Stimulated activated CD8-positive, alpha-beta memory T cell treated with anti-CD3 and anti-CD28 coated beads, Interleukin-2, amount 100 ng/mL, for 1 hour (primary cell): ENCODE data around the gene CTNND2.
"Not testable (repeated sequence)": the region's sequence is repeated elsewhere in the genome, so short reads cannot be mapped to it uniquely, and the experiment has no call there.

ENCODE experiments used
- DNase-seq, 2 donors: peaks; one replicate each; pipeline ENCODE4 v3.0.0-alpha.2; 2020; ENCODE audit warnings: low read depth in 2 of 2

The CTNND2 gene

GRCh38 chr5:11040345-11040744 is 863.9 kb downstream of the CTNND2 start:
- DNase-seq = no peak

GRCh38 chr5:11038772-11039171 is 865.5 kb downstream of the CTNND2 start:
- DNase-seq = no peak

DNA sequence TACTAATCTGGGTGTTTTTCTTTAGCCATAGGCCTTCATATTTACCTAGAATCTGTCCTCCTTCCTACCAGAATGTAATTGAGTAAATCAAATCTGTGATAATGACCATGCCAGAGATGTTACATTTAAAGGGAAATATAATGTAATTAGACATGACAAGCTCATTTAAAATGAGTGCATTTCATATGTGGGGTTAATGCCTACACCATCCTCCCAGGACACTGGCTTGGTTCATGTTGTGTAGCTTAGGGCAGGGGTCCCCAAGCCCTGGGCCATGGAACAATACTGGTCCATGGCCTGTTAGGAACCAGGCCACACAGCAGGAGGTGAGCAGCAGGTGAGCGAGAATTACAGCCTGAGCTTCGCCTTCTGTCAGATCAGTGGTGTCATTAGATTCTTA is 866.3 kb downstream of the CTNND2 start:
- DNase-seq = no peak

- no peak for DNase-seq
Measured at GRCh38 chr5:11037080-11037479, 867.2 kb downstream of the CTNND2 start.

- no peak for DNase-seq
Measured at GRCh38 chr5:11030671-11031070, 873.6 kb downstream of the CTNND2 start.

- no peak for DNase-seq
Measured at GRCh38 chr5:11027660-11028059, 876.6 kb downstream of the CTNND2 start.

DNA sequence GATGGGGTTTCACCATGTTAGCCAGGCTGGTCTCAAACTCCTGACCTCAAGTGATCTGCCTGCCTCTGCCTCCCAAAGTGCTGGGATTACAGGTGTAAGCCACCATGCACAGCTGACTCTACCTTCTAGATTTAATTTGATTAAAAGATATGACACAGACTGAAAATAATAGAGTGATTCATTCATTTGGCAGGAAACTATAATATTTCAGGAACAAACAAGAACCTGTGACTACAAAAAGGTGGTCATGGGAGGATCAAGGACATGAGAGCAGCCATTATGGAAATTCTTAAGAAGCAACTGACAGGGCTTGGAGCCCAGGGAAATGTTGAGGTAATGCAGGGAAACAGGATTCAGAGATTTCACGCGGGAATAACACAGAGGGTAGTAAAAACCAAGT is 877.7 kb downstream of the CTNND2 start:
- DNase-seq = no peak

GRCh38 chr5:11023945-11024344 is 880.3 kb downstream of the CTNND2 start:
- DNase-seq = no peak

DNA sequence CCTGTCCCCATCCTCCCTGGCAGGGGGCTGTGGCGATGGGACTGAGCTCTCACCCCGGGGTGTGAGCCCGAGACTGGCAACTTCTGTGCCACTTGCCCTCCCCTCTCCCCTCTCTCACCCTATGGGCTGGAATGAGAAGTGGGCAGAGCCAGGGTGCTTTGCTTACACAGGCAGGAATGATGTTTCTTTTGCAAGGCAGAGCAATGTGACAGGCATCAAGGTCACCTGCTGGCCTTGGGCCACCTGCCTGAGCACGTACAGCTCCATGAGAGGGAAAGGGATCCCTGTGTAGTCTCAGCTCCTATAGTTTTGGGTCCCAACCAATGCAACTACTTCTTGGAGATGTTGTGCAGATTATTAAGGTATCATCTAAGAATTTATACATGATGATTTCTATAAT is 890.5 kb downstream of the CTNND2 start:
- DNase-seq = no peak

GRCh38 chr5:11012295-11012694 is 892.0 kb downstream of the CTNND2 start:
- no peak for DNase-seq

DNA sequence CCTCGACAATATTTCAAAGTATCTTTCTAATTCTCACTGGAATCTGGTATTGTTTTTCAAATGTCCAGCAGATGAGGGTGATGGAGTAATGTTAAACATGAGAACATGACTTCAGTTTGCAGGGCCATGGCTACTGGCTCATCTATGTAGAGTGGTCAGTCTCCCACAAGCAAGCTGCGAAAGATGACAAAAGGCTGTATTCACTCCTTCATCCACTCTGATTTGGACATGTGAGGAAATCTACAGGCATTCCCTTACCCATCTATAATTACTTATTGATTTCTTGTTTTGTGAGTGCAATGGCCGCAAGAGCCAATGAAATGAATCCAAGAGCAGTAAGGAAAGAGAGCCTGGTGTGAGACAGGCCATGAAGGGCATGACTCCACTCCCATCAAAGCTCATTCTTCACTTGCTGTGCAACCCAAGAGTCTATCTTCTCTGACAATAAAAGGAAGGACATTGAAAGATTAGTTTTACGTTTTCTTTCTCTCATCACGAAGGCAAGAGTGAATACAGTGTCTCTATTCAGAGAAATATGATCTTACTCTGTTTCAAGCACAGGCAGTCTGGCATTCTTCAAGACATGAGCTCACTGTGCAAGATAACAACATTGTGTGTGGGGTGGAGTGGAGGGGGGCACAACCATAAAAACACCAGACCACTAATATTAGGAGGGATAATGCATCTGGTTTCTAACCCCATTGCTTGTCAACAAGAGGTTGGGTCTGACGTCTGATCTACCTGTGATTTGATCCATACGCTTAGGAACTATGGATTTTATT is 893.6 kb downstream of the CTNND2 start:
- DNase-seq = no peak

- no peak for DNase-seq
Measured at GRCh38 chr5:11009576-11009975, 894.7 kb downstream of the CTNND2 start.

GRCh38 chr5:11007269-11007870 is 896.9 kb downstream of the CTNND2 start:
- DNase-seq = no peak

GRCh38 chr5:11004523-11004922 is 899.7 kb downstream of the CTNND2 start:
- DNase-seq = not testable (repeated sequence)

DNA sequence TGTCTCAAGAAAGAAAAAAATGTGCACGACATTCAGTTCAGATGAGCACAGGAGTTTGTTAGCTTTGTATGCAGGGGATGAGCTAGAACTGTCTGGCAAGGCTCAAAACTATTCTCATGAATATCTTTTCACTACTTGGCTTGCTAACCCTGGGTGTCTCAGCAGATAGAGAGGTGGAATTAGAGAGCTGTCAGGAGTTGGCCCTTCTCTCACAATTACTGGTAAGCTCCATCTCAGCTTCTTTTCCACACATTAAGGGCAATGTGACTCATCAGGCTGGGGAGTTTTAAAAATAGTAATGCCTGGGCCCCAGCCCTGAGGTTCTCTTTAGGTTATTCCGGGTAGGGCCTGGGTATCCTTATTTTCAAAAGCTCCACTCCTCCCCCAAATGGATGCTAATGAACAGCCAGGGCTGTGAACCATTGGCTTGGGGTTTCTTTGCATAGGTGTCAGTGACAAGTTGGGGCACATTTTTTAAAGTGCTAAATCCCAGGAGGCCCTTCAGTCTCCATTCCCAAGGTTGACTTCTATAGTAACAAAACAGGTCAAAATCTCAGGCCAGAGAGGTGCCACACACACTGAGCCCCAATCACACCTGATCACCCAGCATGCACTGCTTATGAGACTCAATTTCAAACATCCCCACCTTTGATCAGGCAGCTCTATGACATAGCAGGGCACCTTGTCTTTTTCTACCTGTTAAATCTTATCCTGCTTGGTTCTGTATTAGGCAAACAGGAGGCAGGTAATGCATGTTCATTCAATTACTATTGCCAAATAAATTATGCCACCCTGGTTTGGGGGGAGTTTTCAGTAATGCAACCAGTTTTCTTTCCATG is 903.5 kb downstream of the CTNND2 start:
- no peak for DNase-seq

- no peak for DNase-seq
Measured at GRCh38 chr5:10999714-11000113, 904.5 kb downstream of the CTNND2 start.

GRCh38 chr5:10995891-10996290 is 908.4 kb downstream of the CTNND2 start:
- DNase-seq = no peak

GRCh38 chr5:10994091-10994986 is 909.9 kb downstream of the CTNND2 start:
- no peak for DNase-seq

- DNase-seq = no peak
Measured at GRCh38 chr5:10990634-10991033, 913.6 kb downstream of the CTNND2 start.

GRCh38 chr5:10989577-10990263 is 914.5 kb downstream of the CTNND2 start:
- DNase-seq = no peak

DNA sequence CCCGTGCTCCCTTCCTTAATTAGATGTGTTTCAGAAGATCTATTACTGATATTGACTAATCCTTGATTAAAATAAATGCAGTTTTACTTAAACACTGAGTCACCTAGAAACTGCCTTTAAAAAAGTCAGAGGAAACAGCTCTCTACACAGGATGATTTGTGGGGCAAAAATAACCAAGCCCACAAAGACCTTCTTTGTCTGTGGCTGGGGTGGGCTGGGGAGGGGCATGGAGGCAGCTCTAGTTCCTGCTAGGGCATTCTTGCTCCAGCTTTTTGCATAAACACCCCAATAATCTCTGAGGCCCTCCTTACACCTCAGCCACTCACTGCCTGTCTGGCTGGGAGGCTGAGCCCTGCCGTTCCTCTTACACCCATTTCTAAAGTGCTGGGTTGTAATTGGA is 915.6 kb downstream of the CTNND2 start:
- no peak for DNase-seq
